ENCODE measurements around the gene CCDC138.

DNA sequence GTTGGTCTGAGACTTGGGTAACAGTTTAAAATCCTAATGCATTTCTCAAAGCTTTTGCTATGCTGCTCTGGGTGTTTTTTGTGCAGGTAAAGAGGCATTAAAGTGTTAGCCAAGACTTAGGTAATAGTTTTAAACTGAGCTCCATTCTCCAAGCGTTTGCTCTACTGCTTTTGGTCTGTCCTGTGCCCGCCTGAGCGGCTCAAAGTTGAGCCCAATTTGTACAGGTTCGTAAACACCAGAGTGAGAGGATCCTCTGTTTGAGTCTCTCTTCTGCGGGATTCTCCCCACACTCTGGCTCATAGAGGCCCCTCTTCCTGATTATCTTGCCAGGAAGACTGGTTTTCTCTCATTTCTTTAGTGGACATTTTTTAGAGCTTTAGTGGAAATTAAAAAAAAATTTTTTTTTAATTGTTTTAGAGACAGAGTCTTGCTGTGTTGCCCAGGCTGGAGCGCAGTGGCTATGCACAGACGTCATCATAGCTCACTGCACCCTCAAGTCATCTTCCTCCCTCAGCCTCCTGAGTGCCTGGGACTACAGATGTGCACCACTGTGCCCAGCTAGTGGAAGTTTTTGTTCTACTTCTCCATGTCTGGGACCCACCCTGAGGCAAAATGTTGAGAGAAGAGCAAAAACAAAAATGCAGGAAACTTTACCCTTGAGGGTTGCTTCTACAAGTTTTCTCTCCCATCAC lies 16.6 kb downstream of the CCDC138 start:
- no peak for TF ChIP-seq ZNF8 (CRISPR knock-in tag; IDR thresholded peaks at IDR 0.05)
- TF ChIP-seq, protein P1, sequence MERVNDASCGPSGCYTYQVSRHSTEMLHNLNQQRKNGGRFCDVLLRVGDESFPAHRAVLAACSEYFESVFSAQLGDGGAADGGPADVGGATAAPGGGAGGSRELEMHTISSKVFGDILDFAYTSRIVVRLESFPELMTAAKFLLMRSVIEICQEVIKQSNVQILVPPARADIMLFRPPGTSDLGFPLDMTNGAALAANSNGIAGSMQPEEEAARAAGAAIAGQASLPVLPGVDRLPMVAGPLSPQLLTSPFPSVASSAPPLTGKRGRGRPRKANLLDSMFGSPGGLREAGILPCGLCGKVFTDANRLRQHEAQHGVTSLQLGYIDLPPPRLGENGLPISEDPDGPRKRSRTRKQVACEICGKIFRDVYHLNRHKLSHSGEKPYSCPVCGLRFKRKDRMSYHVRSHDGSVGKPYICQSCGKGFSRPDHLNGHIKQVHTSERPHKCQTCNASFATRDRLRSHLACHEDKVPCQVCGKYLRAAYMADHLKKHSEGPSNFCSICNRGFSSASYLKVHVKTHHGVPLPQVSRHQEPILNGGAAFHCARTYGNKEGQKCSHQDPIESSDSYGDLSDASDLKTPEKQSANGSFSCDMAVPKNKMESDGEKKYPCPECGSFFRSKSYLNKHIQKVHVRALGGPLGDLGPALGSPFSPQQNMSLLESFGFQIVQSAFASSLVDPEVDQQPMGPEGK (CRISPR knock-in tag; IDR thresholded peaks at IDR 0.05; ENCODE audit: borderline replicate concordance) = no peak

All from SK-N-SH treated with all-trans-retinoic acid at 6 μM for 48 hours (cell line).